ENCODE results near the gene CDC42BPB. TPM values are rescaled to one million over a fixed set of nuclear protein-coding genes. Genes with fewer than 3 reads are reported as not detected.

CDC42BPB gene
- total RNA-seq, 2 experiments from 2014 or later: 0.35 to 0.56 TPM

GRCh38 chr14:103089386-103090335 is 32.3 kb upstream of the CDC42BPB start:
- DNase-seq: no peak
- Mint-ChIP-seq H3K36me3 (no peaks in the 10 kb centered on the region), H3K4me3 (no peak overlapping the region), H3K27ac (no peak overlapping the region), H3K9me3 (ENCODE audit: low read depth) (no peaks in the 10 kb centered on the region), H3K4me1 (peaks cover 8% of the 10 kb centered on the region), H3K27me3 (peaks cover 7% of the 10 kb centered on the region)
- no peak for ATAC-seq
- CTCF ChIA-PET: interaction anchor here (1.2 to 1.3 kb wide), 2 partner anchors 11 to 13 kb away, joined by 3 to 5 read pairs; no protein-coding TSS in a partner anchor

GRCh38 chr14:103088921-103089320 is 31.6 kb upstream of the CDC42BPB start:
- CTCF ChIA-PET: interaction anchor here (0.7 kb wide), 1 partner anchor 10 kb away, joined by 3 read pairs; no protein-coding TSS in a partner anchor
- no peak overlapping the region for H3K27ac Mint-ChIP-seq
- H3K9me3 Mint-ChIP-seq (ENCODE audit: low read depth): no peaks in the 10 kb centered on the region
- ATAC-seq (no peak), DNase-seq (no peak)
- H3K27me3 Mint-ChIP-seq: peaks cover 9% of the 10 kb centered on the region
- H3K36me3 Mint-ChIP-seq: no peaks in the 10 kb centered on the region
- peaks cover 8% of the 10 kb centered on the region for H3K4me1 Mint-ChIP-seq
- H3K4me3 Mint-ChIP-seq: no peak overlapping the region

GRCh38 chr14:103087343-103087835 is 30.0 kb upstream of the CDC42BPB start:
- Mint-ChIP-seq H3K36me3 (no peaks in the 10 kb centered on the region), H3K27ac (no peak overlapping the region), H3K4me1 (peaks cover 8% of the 10 kb centered on the region), H3K9me3 (ENCODE audit: low read depth) (no peaks in the 10 kb centered on the region), H3K4me3 (no peak overlapping the region), H3K27me3 (peaks cover 9% of the 10 kb centered on the region)
- no peak for DNase-seq
- ATAC-seq: no peak
- CTCF ChIA-PET: interaction anchor here (1.2 to 1.3 kb wide), 2 partner anchors 11 to 17 kb away, joined by 3 read pairs; no protein-coding TSS in a partner anchor

- Mint-ChIP-seq H3K36me3 (no peaks in the 10 kb centered on the region), H3K4me1 (peaks cover 6% of the 10 kb centered on the region), H3K4me3 (no peak overlapping the region), H3K9me3 (ENCODE audit: low read depth) (no peaks in the 10 kb centered on the region), H3K27ac (no peak overlapping the region), H3K27me3 (peaks cover 9% of the 10 kb centered on the region)
- CTCF ChIA-PET: interaction anchor here (1.2 to 1.3 kb wide), 2 partner anchors 11 to 18 kb away, joined by 3 read pairs; no protein-coding TSS in a partner anchor
- ATAC-seq (no peak), DNase-seq (no peak)
These were observed 29.5 kb upstream of the CDC42BPB start for GRCh38 chr14:103086771-103087342.

GRCh38 chr14:103085106-103086091 is 28.1 kb upstream of the CDC42BPB start:
- DNase-seq: no peak
- Mint-ChIP-seq H3K27ac (no peak overlapping the region), H3K9me3 (ENCODE audit: low read depth) (no peaks in the 10 kb centered on the region), H3K4me3 (no peak overlapping the region), H3K27me3 (peaks cover 6% of the 10 kb centered on the region), H3K36me3 (no peaks in the 10 kb centered on the region), H3K4me1 (no peaks in the 10 kb centered on the region)
- CTCF ChIA-PET: no interaction called here
- no peak for ATAC-seq

- Mint-ChIP-seq H3K27ac (no peak within 1 kb of the TSS), H3K9me3 (ENCODE audit: low read depth) (no peaks in the 10 kb centered on the region), H3K4me3 (no peak within 1 kb of the TSS), H3K36me3 (no peaks in the 10 kb centered on the region), H3K27me3 (peaks cover 6% of the 10 kb centered on the region), H3K4me1 (no peaks in the 10 kb centered on the region)
- DNase-seq (no peak), ATAC-seq (no peak)
- CTCF ChIA-PET: no interaction called here
These were observed 26.9 kb upstream of the CDC42BPB start, which contains the start of gene LBHD2 for GRCh38 chr14:103084021-103084919. Gene LBHD2, plus strand, starts transcription at chr14:103084210. Its CDS starts 1,803 bp downstream, at chr14:103086013.

- Mint-ChIP-seq H3K36me3 (no peaks in the 10 kb centered on the region), H3K27me3 (peaks cover 6% of the 10 kb centered on the region), H3K27ac (no peak overlapping the region), H3K4me1 (no peaks in the 10 kb centered on the region), H3K9me3 (ENCODE audit: low read depth) (no peaks in the 10 kb centered on the region), H3K4me3 (no peak overlapping the region)
- no peak for ATAC-seq
- CTCF ChIA-PET: no interaction called here
- no peak for DNase-seq
These were observed 24.6 kb upstream of the CDC42BPB start for GRCh38 chr14:103081951-103082350.

GRCh38 chr14:103078860-103079587 is 21.7 kb upstream of the CDC42BPB start:
- no peak overlapping the region for H3K4me3 Mint-ChIP-seq
- H3K4me1 Mint-ChIP-seq: no peaks in the 10 kb centered on the region
- H3K36me3 Mint-ChIP-seq: no peaks in the 10 kb centered on the region
- H3K9me3 Mint-ChIP-seq (ENCODE audit: low read depth): no peaks in the 10 kb centered on the region
- ATAC-seq (no peak), DNase-seq (no peak)
- no peak overlapping the region for H3K27ac Mint-ChIP-seq
- CTCF ChIA-PET: interaction anchor here (0.7 to 1.4 kb wide), 9 partner anchors 10 to 214 kb away, joined by 3 to 12 read pairs (median 3); no protein-coding TSS in a partner anchor
- peaks cover 5% of the 10 kb centered on the region for H3K27me3 Mint-ChIP-seq

GRCh38 chr14:103078420-103078749 is 21.0 kb upstream of the CDC42BPB start:
- DNase-seq (peak; percentile 83), ATAC-seq (peak; percentile 74)
- CTCF ChIA-PET: interaction anchor here (0.7 to 1.4 kb wide), 9 partner anchors 10 to 215 kb away, joined by 3 to 12 read pairs (median 3); no protein-coding TSS in a partner anchor
- Mint-ChIP-seq H3K4me1 (no peaks in the 10 kb centered on the region), H3K4me3 (no peak overlapping the region), H3K36me3 (no peaks in the 10 kb centered on the region), H3K9me3 (ENCODE audit: low read depth) (no peaks in the 10 kb centered on the region), H3K27ac (no peak overlapping the region), H3K27me3 (peaks cover 5% of the 10 kb centered on the region)

GRCh38 chr14:103074729-103075367 is 17.5 kb upstream of the CDC42BPB start:
- H3K27me3 Mint-ChIP-seq: peaks cover 5% of the 10 kb centered on the region
- H3K27ac Mint-ChIP-seq: no peak overlapping the region
- H3K4me3 Mint-ChIP-seq: no peak overlapping the region
- no peaks in the 10 kb centered on the region for H3K9me3 Mint-ChIP-seq (ENCODE audit: low read depth)
- CTCF ChIA-PET: interaction anchor here (0.9 to 2.9 kb wide), 11 partner anchors 12 to 665 kb away, joined by 3 to 23 read pairs (median 4); no protein-coding TSS in a partner anchor
- H3K36me3 Mint-ChIP-seq: no peaks in the 10 kb centered on the region
- no peaks in the 10 kb centered on the region for H3K4me1 Mint-ChIP-seq
- DNase-seq (no peak), ATAC-seq (no peak)

Measured in activated CD8-positive, alpha-beta memory T cell treated with anti-CD3 and anti-CD28 coated beads, Interleukin-2, amount 10 ng/mL, durations not matched to agents 7 days and 5 days (primary cell).